ENCODE data around the gene SIRT5. TPM values are rescaled to one million over a fixed set of nuclear protein-coding genes. Genes with fewer than 3 reads are reported as not detected.

The SIRT5 gene
- total RNA-seq, 1 donor from 2014 or later = 9.1 TPM

- H3K27ac Mint-ChIP-seq (ENCODE audit: unreplicated experiment) = no peak overlapping the region
- TF ChIP-seq CTCF (IDR thresholded peaks at IDR 0.05) = no peak
- no peaks in the 10 kb centered on the region for H3K9me3 Mint-ChIP-seq (ENCODE audit: unreplicated experiment)
- no peak for DNase-seq (ENCODE audit: extremely low spot score, unreplicated experiment)
- no peaks in the 10 kb centered on the region for H3K4me1 Mint-ChIP-seq (ENCODE audit: unreplicated experiment)
- no peak overlapping the region for H3K4me3 Mint-ChIP-seq (ENCODE audit: unreplicated experiment)
- no peaks in the 10 kb centered on the region for H3K36me3 Mint-ChIP-seq (ENCODE audit: unreplicated experiment)
- peaks cover 7% of the 10 kb centered on the region for H3K27me3 Mint-ChIP-seq (ENCODE audit: unreplicated experiment)
Observed at GRCh38 chr6:13539572-13539971, 34.8 kb upstream of the SIRT5 start.

- TF ChIP-seq CTCF (IDR thresholded peaks at IDR 0.05) = no peak
- peaks cover 7% of the 10 kb centered on the region for H3K27me3 Mint-ChIP-seq (ENCODE audit: unreplicated experiment)
- H3K4me1 Mint-ChIP-seq (ENCODE audit: unreplicated experiment) = no peaks in the 10 kb centered on the region
- DNase-seq (ENCODE audit: extremely low spot score, unreplicated experiment) = no peak
- H3K9me3 Mint-ChIP-seq (ENCODE audit: unreplicated experiment) = no peaks in the 10 kb centered on the region
- H3K36me3 Mint-ChIP-seq (ENCODE audit: unreplicated experiment) = no peaks in the 10 kb centered on the region
- no peak overlapping the region for H3K27ac Mint-ChIP-seq (ENCODE audit: unreplicated experiment)
- H3K4me3 Mint-ChIP-seq (ENCODE audit: unreplicated experiment) = no peak overlapping the region
Observed at GRCh38 chr6:13541496-13541895, 32.9 kb upstream of the SIRT5 start.

GRCh38 chr6:13544454-13545186 is 29.8 kb upstream of the SIRT5 start:
- peaks cover 3% of the 10 kb centered on the region for H3K27me3 Mint-ChIP-seq (ENCODE audit: unreplicated experiment)
- no peak overlapping the region for H3K27ac Mint-ChIP-seq (ENCODE audit: unreplicated experiment)
- no peak overlapping the region for H3K4me3 Mint-ChIP-seq (ENCODE audit: unreplicated experiment)
- TF ChIP-seq CTCF (IDR thresholded peaks at IDR 0.05) = no peak
- no peaks in the 10 kb centered on the region for H3K9me3 Mint-ChIP-seq (ENCODE audit: unreplicated experiment)
- no peaks in the 10 kb centered on the region for H3K36me3 Mint-ChIP-seq (ENCODE audit: unreplicated experiment)
- DNase-seq (ENCODE audit: extremely low spot score, unreplicated experiment) = no peak
- H3K4me1 Mint-ChIP-seq (ENCODE audit: unreplicated experiment) = no peaks in the 10 kb centered on the region

- Mint-ChIP-seq H3K27ac (ENCODE audit: unreplicated experiment) (no peak overlapping the region), H3K4me3 (ENCODE audit: unreplicated experiment) (no peak overlapping the region)
Observed at GRCh38 chr6:13545885-13546284, 28.5 kb upstream of the SIRT5 start.

More at GRCh38 chr6:13545885-13546284, 28.5 kb upstream of the SIRT5 start:
- no peaks in the 10 kb centered on the region for H3K36me3 Mint-ChIP-seq (ENCODE audit: unreplicated experiment)
- DNase-seq (ENCODE audit: extremely low spot score, unreplicated experiment) = no peak
- no peaks in the 10 kb centered on the region for H3K9me3 Mint-ChIP-seq (ENCODE audit: unreplicated experiment)
- H3K4me1 Mint-ChIP-seq (ENCODE audit: unreplicated experiment) = no peaks in the 10 kb centered on the region
- TF ChIP-seq CTCF (IDR thresholded peaks at IDR 0.05) = no peak
- peaks cover 5% of the 10 kb centered on the region for H3K27me3 Mint-ChIP-seq (ENCODE audit: unreplicated experiment)
